HAP-1 (cell line): ENCODE results near the gene GUCY2D.
"Not testable (repeated sequence)": the region's sequence is repeated elsewhere in the genome, so short reads cannot be mapped to it uniquely, and the experiment has no call there.

Experiments used
- DNase-seq, 2 experiments: peaks; one replicate each; pipeline ENCODE4 v3.0.0-alpha.2; 2016 to 2020; ENCODE audit warnings: low spot score in 2 of 2
- H3K27me3 ChIP-seq: fragments of 250-450 bp; sonication (Bioruptor Pico); 2 replicates; pipeline ENCODE4 v1.5.1; 2020; ENCODE audit warnings: low read depth, mild to moderate bottlenecking, moderate library complexity
- H3K36me3 ChIP-seq: fragments of 250-450 bp; sonication (Bioruptor Pico); replicated peaks from 2 replicates; pipeline ENCODE4 v1.5.1; 2020; ENCODE audit warnings: mild to moderate bottlenecking
- H3K4me1 ChIP-seq: fragments of 250-450 bp; sonication (Bioruptor Pico); 2 replicates; pipeline ENCODE4 v1.5.1; 2020; ENCODE audit warnings: mild to moderate bottlenecking
- H3K4me3 ChIP-seq: fragments of 250-450 bp; sonication (Bioruptor Pico); 2 replicates; pipeline ENCODE4 v1.5.1; 2020; ENCODE audit warnings: mild to moderate bottlenecking, moderate library complexity
- H3K9me3 ChIP-seq: fragments of 250-450 bp; sonication (Bioruptor Pico); 2 replicates; pipeline ENCODE4 v1.5.1; 2020; ENCODE audit warnings: mild to moderate bottlenecking, moderate library complexity
- in situ Hi-C: fragments of 300-500 bp; cut with MboI; formaldehyde crosslinking; loops from 3 replicates; pipeline ENCODE4 v1.14.3; 2020; ENCODE audit warnings: low sequenced_read_pairs, inconsistent platforms, mixed read lengths

Gene GUCY2D

DNA sequence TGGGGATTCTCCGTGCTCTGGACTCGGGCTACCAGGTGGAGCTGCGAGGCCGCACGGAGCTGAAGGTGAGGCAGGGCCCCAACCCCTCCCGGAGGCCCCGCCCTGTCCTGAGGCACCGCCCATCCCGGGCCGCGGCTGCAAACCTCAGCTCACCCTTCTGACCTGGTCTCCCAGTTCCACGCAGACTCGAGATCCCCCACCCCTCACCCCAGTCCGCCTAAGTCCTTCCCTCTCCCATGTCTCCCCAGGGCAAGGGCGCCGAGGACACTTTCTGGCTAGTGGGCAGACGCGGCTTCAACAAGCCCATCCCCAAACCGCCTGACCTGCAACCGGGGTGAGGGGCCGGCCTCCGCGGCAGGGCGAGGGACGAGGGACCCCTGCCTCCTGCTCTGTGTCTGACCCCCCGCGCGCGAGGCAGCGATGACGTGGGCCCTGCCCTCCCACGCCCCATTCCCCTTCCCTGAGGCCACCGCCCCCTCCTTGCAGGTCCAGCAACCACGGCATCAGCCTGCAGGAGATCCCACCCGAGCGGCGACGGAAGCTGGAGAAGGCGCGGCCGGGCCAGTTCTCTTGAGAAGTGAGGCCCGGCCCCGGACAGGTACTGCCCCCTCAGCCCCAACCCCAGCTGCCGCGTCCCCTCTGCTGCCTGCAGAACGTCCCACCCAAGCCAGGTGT lies 13.7 kb downstream of the GUCY2D start:
- Histone ChIP-seq H3K27me3 (no peaks in the 10 kb centered on the region), H3K4me3 (peak overlapping the region; percentile 25), H3K36me3 (no peaks in the 10 kb centered on the region), H3K4me1 (peaks cover 9% of the 10 kb centered on the region), H3K9me3 (no peaks in the 10 kb centered on the region)
- peak in 1 of 2 experiments; percentile 65 for DNase-seq
- in situ Hi-C loops = no loop called here

DNA sequence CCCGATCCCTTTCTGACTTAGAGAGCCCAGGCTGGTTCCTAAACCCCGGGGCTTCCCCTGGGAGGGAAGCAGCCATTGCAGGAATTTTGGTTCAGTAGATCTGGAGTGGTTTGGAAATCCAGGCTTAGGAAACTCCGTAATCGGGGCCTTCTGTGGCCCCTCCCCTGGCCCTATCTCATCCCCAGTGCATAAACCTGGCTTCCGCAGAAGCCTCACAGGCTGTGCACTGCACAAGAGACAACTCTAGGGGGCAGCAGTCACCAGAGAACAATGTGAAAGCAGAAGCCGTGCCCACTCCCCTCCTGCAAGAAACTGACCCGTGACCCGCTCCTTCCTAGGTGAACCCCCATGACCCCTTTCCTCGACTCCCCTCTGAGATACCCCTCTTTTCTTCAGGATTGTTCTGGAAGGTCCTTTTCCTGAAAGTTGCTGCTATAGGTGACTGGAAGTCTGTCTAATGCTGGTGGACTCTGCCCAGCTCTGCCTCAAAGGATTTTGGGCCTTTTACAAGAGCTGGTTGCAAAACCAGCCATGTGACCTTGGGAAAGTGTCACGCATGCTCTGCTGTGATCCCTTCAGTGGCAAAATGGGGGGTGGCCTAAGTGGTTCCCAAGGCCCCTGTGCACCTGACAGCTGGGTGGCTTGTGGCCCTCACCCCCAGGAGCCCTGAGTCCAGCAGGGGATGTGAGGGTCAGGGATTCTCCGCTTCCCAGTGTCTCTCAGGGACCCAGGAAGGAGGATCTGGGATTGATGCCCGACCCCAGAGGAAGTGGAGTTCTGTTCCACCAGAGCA lies 14.4 kb downstream of the GUCY2D start:
- Histone ChIP-seq H3K4me3 (peak overlapping the region; percentile 25), H3K36me3 (no peaks in the 10 kb centered on the region), H3K9me3 (no peaks in the 10 kb centered on the region), H3K4me1 (peaks cover 9% of the 10 kb centered on the region), H3K27me3 (no peaks in the 10 kb centered on the region)
- peak; percentile 41 to 82 for DNase-seq
- in situ Hi-C loops = no loop called here

DNA sequence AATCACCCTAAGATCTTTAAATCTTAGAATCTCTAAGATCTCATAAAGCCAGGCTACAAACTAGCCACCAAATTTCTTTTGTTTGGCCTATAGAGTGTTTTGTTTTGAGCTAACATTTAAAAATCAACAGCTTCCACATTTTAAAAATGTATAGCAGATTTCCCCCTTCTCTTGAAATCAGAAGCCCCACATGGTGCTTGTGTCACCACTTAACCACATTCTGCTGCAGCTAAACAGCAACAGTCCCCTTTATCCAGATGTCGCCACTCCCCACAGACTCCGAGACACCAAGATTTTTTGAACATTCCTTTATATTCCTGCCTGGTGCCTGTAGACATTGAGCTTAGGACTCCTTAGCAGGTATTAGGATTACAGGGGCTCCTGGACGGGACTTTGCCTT lies 16.0 kb downstream of the GUCY2D start:
- H3K27me3 ChIP-seq = no peaks in the 10 kb centered on the region
- in situ Hi-C loops = no loop called here
- DNase-seq = no peak

DNA sequence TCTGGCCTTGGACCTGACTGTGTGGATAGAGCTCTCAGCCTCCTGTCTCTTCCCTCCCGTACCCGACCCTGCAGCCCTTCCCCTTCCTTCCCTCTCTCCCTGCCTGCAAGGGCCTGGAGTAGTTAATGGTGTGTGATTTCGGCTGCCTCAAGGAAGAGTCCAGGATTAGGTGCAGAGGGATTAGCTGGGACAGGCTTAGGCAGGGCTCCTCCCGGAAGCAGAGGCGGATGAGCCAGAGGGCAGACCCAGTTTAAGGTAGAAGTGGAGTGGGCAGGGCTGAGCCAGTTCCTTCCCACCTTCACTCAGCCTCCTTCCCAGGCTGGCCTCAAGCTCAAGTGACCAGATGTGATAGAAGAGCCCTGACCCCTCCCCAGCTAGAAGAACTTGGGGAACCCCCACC lies 16.8 kb downstream of the GUCY2D start:
- no peaks in the 10 kb centered on the region for H3K9me3 ChIP-seq
- peak; percentile 42 to 66 for DNase-seq
- H3K4me1 ChIP-seq = peaks cover 9% of the 10 kb centered on the region
- in situ Hi-C loops = no loop called here
- no peaks in the 10 kb centered on the region for H3K36me3 ChIP-seq
- no peak overlapping the region for H3K4me3 ChIP-seq
- no peaks in the 10 kb centered on the region for H3K27me3 ChIP-seq

More for the DNA sequence above, 16.0 kb downstream of the GUCY2D start:
- H3K36me3 ChIP-seq = no peaks in the 10 kb centered on the region
- H3K4me1 ChIP-seq = peaks cover 9% of the 10 kb centered on the region
- no peaks in the 10 kb centered on the region for H3K9me3 ChIP-seq
- H3K4me3 ChIP-seq = no peak overlapping the region

DNA sequence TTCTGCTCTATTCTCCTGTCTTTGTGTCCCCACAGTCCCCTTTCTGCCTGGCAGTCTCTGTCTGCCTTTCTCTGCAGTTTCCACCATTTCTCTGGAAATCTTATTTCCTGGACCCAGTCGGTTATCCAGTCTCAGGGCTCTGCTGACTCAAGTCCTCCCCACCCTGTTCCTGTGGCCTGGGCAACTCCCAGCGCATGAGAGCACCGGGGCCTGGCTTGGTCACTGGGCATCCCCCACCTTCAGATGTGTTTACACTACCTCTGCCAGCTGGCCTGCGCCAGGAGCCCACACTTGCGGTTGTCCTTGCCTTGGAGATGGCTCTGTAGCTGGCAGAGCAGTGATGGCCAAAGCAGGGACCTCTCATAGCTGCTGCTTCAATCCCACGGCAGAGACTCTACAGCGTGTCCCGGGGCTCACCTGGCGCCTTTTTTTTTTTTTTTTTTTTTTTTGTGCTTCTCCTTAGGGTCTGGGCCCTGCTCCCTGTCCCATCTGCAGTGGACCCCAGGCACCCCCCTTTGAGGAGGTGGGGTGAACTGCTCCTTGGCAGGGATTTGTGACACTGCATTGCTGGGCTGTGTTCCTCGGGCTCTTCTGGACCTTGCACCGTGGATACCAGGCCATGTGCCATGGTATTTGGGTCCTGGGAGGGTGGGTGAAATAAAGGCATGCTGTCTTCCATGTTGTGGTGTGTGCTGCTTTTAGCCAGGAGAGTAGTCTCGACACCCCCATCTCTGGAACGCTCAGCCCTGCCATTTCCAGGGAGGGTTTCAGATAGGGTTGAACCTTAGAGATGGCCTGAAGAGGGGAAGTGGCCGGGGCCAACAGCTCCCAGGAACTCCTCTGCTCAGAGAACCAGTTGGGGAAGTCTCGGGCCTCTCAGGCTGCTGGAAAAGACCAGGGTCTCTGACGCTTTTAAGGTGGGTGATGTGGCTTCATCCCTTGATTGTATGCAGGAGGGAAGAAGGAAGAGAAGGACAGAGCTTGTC lies 17.5 kb downstream of the GUCY2D start:
- Histone ChIP-seq H3K36me3 (no peaks in the 10 kb centered on the region), H3K4me1 (peaks cover 9% of the 10 kb centered on the region), H3K9me3 (no peaks in the 10 kb centered on the region), H3K27me3 (no peaks in the 10 kb centered on the region), H3K4me3 (no peak overlapping the region)
- in situ Hi-C loops = no loop called here
- DNase-seq = no peak

DNA sequence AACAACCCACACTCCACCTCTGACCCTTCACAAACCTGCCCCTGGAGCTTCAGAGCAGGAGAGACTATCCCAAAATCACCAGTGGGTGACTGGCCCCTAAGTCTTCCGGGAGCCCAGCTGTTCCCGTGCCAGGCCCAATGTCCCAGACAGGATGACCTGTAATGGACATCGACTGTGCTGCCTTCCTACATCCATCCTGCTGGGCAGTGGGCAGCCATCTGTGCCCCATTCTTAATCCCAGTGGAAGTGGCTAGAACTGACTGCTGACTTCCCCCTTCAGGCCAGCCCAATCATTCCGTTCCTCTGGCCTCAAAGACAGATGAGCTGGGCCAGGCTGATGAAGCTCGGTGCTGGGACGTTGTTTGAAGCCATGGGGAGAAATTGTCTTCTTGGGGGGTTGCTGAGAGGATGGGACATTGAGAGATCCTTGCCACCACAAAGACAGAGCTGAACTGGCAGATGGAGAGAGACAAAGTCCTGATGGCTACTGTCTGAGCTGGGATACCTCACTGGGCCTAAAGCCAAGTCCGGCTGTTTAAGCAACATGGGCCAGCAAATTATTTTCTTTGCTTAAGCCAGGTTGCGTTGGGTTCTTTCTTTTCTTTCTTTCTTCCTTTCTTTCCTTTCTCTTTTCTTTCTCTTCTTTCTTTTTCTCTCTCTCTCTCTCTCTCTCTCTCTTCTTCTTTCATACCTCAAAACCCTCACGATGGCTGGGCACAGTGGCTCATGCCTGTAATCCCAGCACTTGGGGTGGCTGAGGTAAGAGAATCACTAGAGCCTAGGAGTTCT lies 18.6 kb downstream of the GUCY2D start:
- in situ Hi-C loops = no loop called here
- Histone ChIP-seq H3K27me3 (no peaks in the 10 kb centered on the region), H3K9me3 (no peaks in the 10 kb centered on the region), H3K4me1 (peaks cover 6% of the 10 kb centered on the region), H3K4me3 (no peak overlapping the region), H3K36me3 (no peaks in the 10 kb centered on the region)
- DNase-seq = no peak

DNA sequence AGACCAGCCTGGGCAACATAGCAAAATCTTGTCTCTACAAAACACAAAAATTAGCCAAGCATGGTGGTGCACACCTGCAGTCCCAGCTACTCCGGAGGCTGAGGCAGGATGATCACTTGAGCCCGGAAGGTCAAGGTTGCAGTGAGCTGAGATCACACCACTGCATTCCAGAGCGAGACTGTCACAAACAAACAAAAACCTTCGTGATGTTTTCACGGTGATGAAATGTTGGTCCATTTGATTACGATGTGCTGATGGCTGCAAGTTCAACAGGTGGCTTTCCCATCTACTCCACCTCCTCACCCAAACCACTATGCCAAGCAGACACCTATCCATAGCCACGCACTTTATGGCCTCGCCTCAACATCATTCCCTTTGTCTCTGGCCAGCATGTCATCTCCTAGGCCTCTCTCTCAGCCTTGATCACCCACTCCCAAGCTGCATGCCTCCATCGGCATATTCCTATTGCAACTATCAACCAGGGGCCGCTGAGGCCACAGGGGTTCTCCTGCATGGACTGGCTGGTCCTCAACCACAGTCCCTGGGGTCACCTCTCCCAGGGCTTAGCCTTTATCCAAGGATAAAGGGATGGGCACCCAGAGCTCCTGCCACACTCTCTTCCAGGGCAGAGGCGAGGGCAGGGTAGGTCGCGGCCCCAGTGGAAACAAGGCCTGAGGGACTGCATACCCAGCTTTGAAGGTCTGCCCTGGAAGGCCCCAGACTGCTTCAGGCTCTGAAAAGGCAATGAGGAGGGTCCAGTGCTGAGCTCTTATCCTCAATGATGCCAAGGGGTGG lies 19.3 kb downstream of the GUCY2D start:
- H3K9me3 ChIP-seq = no peaks in the 10 kb centered on the region; the same call in 1 of the 2 replicates
- in situ Hi-C loops = no loop called here
- no peaks in the 10 kb centered on the region for H3K27me3 ChIP-seq
- H3K4me1 ChIP-seq = peaks cover 3% of the 10 kb centered on the region
- no peak for DNase-seq
- no peaks in the 10 kb centered on the region for H3K36me3 ChIP-seq
- H3K4me3 ChIP-seq = no peak overlapping the region

DNA sequence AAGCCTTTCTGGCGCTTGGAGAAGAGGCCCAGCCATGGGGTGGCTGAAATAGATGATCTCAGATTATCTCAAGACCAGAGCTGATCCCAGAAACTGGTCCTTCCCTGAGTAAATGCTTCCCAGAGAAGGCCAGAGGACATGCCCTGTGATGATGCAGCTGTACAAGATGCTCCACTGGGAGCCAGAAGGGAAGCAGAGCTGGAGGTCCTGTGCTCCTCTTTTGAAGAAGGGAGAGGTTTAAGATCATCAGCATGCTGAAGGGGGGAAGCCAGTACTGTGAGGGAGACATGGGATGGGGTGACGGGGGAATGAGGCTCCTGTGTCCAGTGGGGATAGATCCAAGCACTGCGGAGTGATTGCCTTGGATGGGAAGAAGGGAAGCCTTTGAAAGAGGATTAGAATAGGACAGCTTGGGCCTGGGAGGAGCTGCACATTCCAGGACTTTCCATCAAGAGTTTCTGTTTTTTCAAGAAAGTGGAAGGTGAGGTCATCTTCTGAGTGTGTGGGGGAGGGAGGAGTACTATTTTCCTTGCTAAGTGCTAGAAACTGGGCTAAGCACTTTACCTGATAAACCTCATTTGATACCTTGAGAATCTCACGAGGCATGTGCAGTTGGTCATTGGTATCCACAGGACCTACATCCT lies 20.1 kb downstream of the GUCY2D start:
- in situ Hi-C loops = no loop called here
- Histone ChIP-seq H3K36me3 (no peaks in the 10 kb centered on the region), H3K4me1 (no peaks in the 10 kb centered on the region), H3K27me3 (no peaks in the 10 kb centered on the region), H3K9me3 (no peaks in the 10 kb centered on the region; the same call in 1 of the 2 replicates), H3K4me3 (no peak overlapping the region)
- DNase-seq = no peak

DNA sequence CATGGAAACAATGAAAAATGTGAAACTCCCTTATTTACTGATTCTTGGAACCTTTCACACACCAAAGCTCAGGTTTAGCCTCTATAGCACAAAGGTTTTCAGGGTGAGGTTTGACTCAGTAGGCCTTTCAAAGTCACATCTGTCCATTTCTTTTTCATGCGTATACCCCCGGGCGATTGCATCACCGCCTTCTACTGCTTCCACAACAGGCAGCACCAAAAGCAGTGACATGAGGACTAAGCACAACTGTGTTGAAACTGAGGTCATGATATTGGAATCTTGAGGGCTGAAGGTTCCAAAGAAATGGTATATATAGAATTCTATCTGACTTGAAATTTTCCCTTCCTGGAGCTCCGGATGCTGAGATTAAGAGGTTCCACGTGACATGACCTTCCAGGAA lies 21.7 kb downstream of the GUCY2D start:
- H3K27me3 ChIP-seq, H3K36me3 ChIP-seq, H3K9me3 ChIP-seq, H3K4me3 ChIP-seq, H3K4me1 ChIP-seq, in situ Hi-C loops: not testable (repeated sequence)
- DNase-seq = peak in 1 of 2 experiments; percentile 42

DNA sequence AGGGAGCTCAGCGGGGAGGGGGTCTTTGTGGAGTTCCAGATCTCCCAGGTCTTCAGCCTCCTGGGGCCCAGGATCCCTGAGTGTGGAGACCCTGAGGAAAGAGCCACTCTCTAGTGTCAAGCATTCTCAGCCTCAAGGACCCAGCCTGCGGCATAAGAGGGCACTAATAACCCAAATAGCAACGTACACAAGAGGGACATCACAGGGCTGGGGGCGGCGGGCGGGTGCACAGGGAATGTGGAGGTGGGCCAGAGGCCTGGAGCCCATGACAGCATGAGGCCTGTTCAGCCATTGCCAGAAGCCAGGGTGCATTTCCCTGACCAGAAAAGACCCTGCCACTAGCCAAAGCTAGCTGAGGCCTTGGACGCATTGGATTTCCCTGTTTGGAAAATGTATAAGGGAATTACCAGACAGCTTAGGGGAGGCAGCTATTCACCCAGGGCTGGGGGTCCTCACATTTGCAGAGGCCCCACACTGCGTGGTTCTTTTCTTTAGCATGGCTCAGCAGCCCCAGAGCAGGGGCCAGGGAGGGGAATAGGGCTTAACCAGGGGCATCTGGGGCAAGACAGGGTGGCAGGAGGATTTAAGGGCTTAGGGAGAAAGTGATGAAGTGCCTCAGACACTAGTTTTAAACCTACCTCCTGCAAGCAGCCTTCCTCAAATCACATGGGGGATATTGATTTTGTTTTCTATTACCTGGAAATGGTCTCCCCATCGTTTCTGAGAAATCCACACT lies 22.9 kb downstream of the GUCY2D start:
- in situ Hi-C loops = no loop called here
- H3K27me3 ChIP-seq = no peaks in the 10 kb centered on the region; the same call in 1 of the 2 replicates

DNA sequence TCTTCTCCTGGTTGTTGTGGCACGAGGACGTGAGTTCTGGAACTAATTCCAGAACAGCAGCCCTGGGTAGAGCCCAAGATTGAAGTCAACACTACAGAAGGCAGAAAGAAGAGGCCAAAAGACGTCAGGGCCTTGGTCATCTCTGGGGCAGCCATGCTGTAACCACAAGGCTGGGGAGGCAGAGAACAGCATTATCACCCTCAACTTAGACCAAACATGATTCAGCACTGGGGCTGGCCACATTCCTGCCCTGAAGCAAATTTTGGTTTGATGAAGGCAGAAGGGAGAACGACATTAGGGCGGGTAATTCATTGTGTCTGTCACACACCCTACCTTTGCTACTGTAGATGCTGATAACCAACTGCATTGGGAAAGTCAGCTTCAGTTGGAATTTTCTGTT lies 26.7 kb downstream of the GUCY2D start:
- Histone ChIP-seq H3K9me3 (no peaks in the 10 kb centered on the region; the same call in 1 of the 2 replicates), H3K36me3 (no peaks in the 10 kb centered on the region), H3K27me3 (no peaks in the 10 kb centered on the region; the same call in 1 of the 2 replicates), H3K4me1 (no peaks in the 10 kb centered on the region), H3K4me3 (no peak overlapping the region)
- in situ Hi-C loops = no loop called here
- no peak for DNase-seq

More for the DNA sequence above, 22.9 kb downstream of the GUCY2D start:
- no peak overlapping the region for H3K4me3 ChIP-seq
- H3K9me3 ChIP-seq = no peaks in the 10 kb centered on the region; the same call in 1 of the 2 replicates
- H3K36me3 ChIP-seq = no peaks in the 10 kb centered on the region
- no peak for DNase-seq
- H3K4me1 ChIP-seq = no peaks in the 10 kb centered on the region
